HFFc6 (cell line): ENCODE data around the gene MBD5. TPM values are rescaled to one million over a fixed set of nuclear protein-coding genes. Genes with fewer than 3 reads are reported as not detected.
A peak's percentile ranks its signal among the peaks of the same experiment; 100 is the strongest.

Source experiments
- DNase-seq: peaks from one replicate; pipeline ENCODE4 v3.0.0-alpha.2; 2018
- H3K27ac Mint-ChIP-seq: 2 replicates; pipeline ENCODE4 v1.8.0; 2020; ENCODE audit warnings: mild to moderate bottlenecking, mixed read lengths
- H3K27me3 Mint-ChIP-seq: 2 replicates; pipeline ENCODE4 v1.8.0; 2021; ENCODE audit warnings: mild to moderate bottlenecking, moderate library complexity, mixed read lengths; ENCODE audit not compliant: insufficient read depth
- H3K36me3 Mint-ChIP-seq: 2 replicates; pipeline ENCODE4 v1.8.0; 2021; ENCODE audit warnings: low read depth, mixed read lengths
- H3K4me1 Mint-ChIP-seq: 2 replicates; pipeline ENCODE4 v1.8.0; 2020; ENCODE audit warnings: low read depth, mixed read lengths
- H3K4me3 Mint-ChIP-seq: 2 replicates; pipeline ENCODE4 v1.8.0; 2020; ENCODE audit warnings: mild to moderate bottlenecking, moderate library complexity, mixed read lengths
- H3K9me3 Mint-ChIP-seq: 2 replicates; pipeline ENCODE4 v1.8.0; 2020; ENCODE audit warnings: mild to moderate bottlenecking, mixed read lengths
- total RNA-seq, 6 experiments: library from RNA; stranded (reverse); fragmentation: NEBNext Ultra II Directional; extraction: Animal tissue kit (Norgen Biotek cat#: 25700); gene quantifications; 2 replicates in 1 of 6; 3 replicates in 5 of 6; pipeline ENCODE4 v1.2.3, GENCODE V29; 2021
- TF ChIP-seq, protein P1 (sequence below): fragments of 200-600 bp; sonication (generic); IDR thresholded peaks from 2 replicates; pipeline ENCODE4 v1.5.0; 2021; ENCODE audit warnings: antibody characterized with exemption, mild to moderate bottlenecking

MBD5 gene
- total RNA-seq, 6 experiments from 2014 or later: 29.1 to 41.0 (median 35.0) TPM

DNA sequence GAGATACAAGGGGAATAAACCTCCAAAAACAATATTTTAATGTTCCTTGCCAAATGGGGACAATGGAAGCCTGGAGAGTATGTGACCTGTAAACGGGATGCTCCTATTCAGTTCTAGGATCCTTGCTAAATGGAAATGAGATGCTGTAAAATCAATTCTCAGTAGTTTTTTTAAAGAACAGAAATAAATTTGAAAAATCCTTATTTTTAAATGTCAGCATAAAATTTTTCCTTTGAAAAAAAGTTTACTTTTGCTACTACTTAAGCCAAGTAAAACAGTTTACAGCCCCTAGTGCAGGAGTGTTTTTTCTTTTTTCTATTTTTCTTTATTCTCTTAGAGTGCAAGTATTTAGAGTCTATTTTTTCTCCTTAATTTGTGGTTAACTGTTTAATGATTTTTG lies 158.8 kb downstream of the MBD5 start:
- Mint-ChIP-seq H3K36me3 (peaks cover 10% of the 10 kb centered on the region), H3K9me3 (no peaks in the 10 kb centered on the region), H3K27me3 (no peaks in the 10 kb centered on the region), H3K27ac (no peak overlapping the region), H3K4me3 (no peak overlapping the region), H3K4me1 (no peaks in the 10 kb centered on the region)
- DNase-seq: no peak
- TF ChIP-seq, protein P1, sequence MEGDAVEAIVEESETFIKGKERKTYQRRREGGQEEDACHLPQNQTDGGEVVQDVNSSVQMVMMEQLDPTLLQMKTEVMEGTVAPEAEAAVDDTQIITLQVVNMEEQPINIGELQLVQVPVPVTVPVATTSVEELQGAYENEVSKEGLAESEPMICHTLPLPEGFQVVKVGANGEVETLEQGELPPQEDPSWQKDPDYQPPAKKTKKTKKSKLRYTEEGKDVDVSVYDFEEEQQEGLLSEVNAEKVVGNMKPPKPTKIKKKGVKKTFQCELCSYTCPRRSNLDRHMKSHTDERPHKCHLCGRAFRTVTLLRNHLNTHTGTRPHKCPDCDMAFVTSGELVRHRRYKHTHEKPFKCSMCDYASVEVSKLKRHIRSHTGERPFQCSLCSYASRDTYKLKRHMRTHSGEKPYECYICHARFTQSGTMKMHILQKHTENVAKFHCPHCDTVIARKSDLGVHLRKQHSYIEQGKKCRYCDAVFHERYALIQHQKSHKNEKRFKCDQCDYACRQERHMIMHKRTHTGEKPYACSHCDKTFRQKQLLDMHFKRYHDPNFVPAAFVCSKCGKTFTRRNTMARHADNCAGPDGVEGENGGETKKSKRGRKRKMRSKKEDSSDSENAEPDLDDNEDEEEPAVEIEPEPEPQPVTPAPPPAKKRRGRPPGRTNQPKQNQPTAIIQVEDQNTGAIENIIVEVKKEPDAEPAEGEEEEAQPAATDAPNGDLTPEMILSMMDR: no peak

- Mint-ChIP-seq H3K4me3 (no peak overlapping the region), H3K27ac (no peak overlapping the region), H3K9me3 (no peaks in the 10 kb centered on the region; the same call in 1 of the 2 replicates)
Measured at GRCh38 chr2:148184976-148185375, 164.1 kb downstream of the MBD5 start.

GRCh38 chr2:148194882-148195281 lies 174.0 kb downstream of the MBD5 start:
- Mint-ChIP-seq H3K4me3 (no peak overlapping the region), H3K4me1 (no peaks in the 10 kb centered on the region)
- DNase-seq: no peak

More at GRCh38 chr2:148184976-148185375, 164.1 kb downstream of the MBD5 start:
- peaks cover 32% of the 10 kb centered on the region for H3K36me3 Mint-ChIP-seq
- DNase-seq: no peak
- TF ChIP-seq, protein P1: no peak
- no peaks in the 10 kb centered on the region for H3K27me3 Mint-ChIP-seq
- H3K4me1 Mint-ChIP-seq: no peaks in the 10 kb centered on the region

GRCh38 chr2:148201075-148202004 lies 180.4 kb downstream of the MBD5 start:
- TF ChIP-seq, protein P1: peak; percentile 73

More at GRCh38 chr2:148194882-148195281, 174.0 kb downstream of the MBD5 start:
- Mint-ChIP-seq H3K27ac (no peak overlapping the region), H3K9me3 (no peaks in the 10 kb centered on the region), H3K36me3 (no peaks in the 10 kb centered on the region), H3K27me3 (no peaks in the 10 kb centered on the region; the same call in 1 of the 2 replicates)
- TF ChIP-seq, protein P1: no peak

DNA sequence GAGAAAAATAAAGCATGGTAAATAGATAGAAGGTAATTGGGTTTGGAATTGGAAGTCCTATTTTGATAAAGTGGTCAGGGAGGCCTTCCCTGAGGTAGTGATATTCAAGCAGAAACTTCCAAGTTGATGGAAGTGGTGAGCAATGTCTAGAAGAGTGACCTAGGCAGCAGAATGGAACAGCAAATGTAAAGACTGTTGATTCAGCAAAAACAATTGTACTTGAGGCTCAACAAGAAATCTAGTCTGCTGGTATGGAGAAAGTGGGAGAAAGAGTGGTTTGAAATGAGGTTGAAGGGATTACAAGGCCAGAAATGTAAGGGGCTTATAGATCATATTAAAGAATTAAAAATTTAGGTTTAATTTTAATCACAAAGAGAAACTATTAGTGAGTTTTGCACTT lies 181.3 kb downstream of the MBD5 start:
- Mint-ChIP-seq H3K9me3 (no peaks in the 10 kb centered on the region), H3K4me1 (no peaks in the 10 kb centered on the region), H3K27me3 (peaks cover 2% of the 10 kb centered on the region; the same call in 1 of the 2 replicates), H3K27ac (no peak overlapping the region), H3K4me3 (no peak overlapping the region), H3K36me3 (no peaks in the 10 kb centered on the region; the same call in 1 of the 2 replicates)
- DNase-seq: no peak
- TF ChIP-seq, protein P1: no peak

More at GRCh38 chr2:148201075-148202004, 180.4 kb downstream of the MBD5 start:
- H3K4me3 Mint-ChIP-seq: no peak overlapping the region
- no peak overlapping the region for H3K27ac Mint-ChIP-seq
- H3K9me3 Mint-ChIP-seq: no peaks in the 10 kb centered on the region
- H3K27me3 Mint-ChIP-seq: peaks cover under 1% of the 10 kb centered on the region; the same call in 1 of the 2 replicates
- peak; percentile 21 for DNase-seq
- no peaks in the 10 kb centered on the region; the same call in 1 of the 2 replicates for H3K36me3 Mint-ChIP-seq
- H3K4me1 Mint-ChIP-seq: no peaks in the 10 kb centered on the region
